HG03280 (cell line): ENCODE results near the gene SLC1A1.

Experiments
- ATAC-seq: cut with Tn5 transposase; IDR thresholded peaks from one replicate; pipeline ENCODE4 v1.9.1; 2021; ENCODE audit warnings: mild to moderate bottlenecking, moderate library complexity; ENCODE audit not compliant: unreplicated experiment

SLC1A1 gene

DNA sequence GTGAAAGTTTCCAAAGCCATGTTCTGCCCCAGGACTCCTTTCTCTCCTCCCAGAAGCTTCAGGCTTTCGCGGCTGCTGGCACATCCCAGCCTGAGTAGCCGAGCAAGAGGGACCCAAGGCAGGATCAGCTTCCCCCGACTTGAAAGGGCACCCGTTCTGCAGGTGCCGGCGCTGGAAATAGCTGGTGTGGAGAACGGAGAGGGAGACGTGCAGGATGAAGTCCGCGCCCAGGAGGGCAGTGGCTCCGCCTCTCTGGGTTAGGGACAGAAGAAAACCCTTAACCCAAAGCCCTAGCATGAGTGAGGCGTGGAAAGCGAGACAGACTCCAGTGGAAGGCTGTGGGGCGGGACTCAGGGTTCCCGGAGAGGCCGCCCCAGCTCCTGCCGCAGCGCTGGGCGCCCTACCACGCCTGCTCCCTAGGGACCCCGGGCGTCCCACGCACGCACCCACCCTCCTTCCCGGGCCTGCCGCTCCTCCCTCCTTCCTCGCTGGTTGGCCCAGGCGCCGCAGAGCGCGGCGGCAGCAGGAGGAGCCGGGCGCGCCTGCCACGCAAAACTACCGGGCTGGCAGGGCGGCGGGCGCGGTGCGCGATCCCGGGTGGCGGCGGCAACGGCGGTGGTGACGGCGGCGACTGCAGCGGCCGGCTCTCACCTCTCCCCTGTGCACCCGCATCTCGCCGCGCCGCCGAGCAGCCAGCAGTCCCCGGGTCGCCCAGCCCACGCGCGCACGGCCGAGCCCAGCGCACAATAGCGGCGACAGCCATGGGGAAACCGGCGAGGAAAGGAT, at the start of gene SLC1A1:
TSS of gene SLC1A1 (plus strand) at position 550 of the 786 bp plus-strand sequence. CDS start at position 762, 212 bp downstream.
- peak; percentile 61 for ATAC-seq

DNA sequence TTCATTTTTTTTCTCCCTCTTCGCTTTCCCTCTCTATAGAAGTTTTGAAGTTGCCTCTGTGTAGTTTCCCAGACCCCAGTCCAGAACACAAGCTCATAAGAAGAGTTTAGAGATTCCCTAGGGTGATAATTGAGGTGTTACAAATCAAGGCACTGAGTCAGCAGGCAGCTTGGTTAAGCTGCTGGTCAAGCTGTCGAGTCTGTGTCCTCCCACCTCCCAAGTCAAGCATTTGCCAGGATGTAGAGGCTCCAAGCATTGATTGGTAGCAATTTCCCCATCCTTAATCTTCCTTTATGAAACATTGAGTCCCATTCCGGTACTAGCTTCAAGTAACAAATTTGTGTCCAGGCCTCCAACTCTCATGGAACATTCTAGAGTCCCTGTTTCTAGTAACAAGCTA, 47.5 kb upstream of the SLC1A1 start:
- ATAC-seq: no peak

DNA sequence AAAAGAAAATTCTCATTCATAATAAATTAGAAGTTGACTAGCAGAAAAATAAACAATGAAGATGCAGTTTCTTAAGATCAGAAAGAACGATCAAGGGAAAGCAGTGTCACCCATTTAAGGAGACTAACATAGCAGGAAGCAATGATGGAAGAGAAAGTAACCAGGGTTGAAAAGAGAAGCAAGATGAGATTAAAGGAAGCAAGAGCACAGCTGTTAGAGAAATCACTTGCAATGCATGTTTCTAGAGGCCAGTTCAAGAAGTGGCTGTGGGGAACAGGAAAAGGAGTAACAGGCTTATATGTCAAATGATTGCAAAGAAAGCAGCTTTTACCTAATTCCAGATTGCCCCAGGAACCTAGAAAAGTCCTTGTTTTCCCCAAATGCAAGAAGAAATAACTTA, 46.8 kb upstream of the SLC1A1 start:
- no peak for ATAC-seq

DNA sequence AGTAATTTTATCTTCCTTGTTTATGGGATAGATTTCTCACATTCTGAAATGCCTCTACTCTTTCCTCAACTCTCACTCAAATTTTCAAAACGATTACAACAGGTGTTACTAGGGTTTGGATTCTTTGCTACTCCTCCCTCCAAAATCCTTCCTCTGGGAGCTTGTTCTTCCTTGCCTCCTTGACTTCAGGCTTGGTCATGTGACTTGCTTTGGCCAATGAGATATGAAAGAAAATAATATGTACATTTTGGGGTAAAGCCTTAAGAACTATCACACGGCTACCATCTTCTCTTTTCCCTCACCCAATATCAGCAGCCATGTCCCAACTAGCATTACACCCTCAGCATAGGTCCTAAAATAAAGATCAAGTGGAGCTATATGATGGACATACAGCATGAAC, 28.8 kb upstream of the SLC1A1 start:
- ATAC-seq: no peak

DNA sequence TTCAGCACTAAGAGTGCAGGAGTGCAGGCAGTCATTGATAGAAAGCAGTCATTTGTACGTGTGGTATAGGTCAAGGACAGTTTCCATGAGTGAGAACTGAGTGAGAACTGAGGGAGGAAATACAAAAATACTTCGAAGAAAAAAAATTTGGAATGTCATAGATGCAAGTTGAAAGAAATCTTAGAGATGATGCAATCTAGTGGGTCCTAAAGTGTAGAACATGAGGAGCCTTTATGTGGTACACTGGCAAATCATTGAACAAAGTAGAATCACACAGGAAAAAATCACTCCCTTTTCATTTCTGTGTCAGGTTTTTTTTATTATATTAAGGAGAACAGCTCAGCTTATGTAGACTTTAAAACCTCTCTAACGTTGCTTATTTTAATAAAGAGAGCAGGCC, 26.4 kb upstream of the SLC1A1 start:
- ATAC-seq: no peak

DNA sequence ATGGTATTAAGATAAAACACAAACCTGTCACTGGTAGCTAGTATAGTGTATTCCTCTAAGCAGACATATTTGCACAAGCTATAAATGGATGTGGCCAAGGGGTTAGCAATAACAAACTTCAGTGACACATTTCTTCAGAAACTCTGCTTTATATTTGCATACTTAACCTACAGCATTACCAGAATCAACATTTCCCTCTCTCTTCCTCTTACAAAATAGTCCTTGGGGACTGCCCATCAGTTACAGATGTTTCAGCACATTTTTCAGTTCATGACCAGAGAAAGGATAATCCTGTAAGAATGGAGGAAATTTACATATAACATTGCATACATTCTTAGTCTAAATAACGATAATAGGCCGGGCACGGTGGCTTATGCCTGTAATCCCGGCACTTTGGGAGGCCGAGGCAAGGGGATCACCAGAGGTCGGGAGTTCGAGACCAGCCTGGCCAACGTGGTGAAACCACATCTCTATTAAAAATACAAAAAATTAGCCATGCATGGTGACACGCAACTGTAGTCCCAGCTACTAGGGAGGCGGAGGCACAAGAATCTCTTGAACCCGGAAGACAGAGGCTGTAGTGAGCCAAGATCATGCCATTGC, 25.3 kb upstream of the SLC1A1 start:
- ATAC-seq: peak; percentile 93

DNA sequence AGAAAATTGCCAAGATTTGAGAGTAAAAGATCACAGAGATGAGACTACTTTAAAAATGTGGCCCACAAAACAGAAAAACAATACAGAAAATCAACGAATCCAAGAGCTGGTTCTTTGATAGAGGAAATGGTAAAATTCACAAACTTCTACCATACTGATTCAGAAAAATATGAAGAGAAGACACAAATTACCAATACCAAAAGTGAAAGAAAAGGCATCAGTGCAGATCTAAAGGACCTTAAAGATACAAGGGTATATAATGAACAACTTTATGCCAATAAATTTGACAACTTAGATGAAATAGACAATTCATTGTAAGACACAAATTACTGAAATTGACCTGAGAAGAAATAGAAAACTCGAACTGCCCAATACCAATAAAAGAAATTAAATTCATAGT, 24.4 kb upstream of the SLC1A1 start:
- no peak for ATAC-seq

DNA sequence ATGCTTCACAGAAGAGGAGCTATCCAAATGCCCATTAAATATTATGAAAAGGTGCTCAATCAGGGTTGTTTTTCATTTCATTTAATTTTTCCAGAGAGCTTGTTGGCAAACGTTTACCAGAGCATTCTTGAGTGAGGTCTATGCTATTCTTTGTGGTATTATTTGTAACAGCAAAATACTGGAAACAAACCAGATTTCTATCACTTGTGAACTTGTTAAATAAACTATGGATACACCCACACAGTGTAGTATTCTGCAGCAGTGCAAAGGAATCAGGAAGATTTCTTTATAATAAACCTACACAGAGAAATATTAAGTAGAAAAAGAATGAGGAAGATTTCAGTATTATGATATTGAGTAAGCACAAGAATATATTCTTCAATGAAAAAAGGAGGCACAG, 15.0 kb upstream of the SLC1A1 start:
- ATAC-seq: no peak

DNA sequence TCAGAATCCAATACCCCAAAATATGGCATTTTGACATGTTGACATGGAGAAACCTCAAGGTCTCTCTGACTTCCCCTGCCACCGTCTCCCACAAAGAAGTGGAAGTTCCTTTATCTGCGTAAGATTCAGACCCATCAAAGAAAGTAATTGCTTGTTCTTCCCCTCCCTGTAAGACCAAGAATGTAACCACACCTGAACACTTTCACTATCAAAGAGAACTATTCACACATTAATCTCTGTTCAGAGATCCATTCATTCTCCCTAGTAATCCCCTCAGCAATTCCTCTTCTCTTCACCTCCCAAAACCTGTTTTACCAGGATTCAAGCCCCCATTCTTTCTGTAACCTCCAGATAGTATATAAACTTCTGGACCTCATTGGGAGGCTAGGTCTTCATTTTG, 4.1 kb upstream of the SLC1A1 start:
- no peak for ATAC-seq

DNA sequence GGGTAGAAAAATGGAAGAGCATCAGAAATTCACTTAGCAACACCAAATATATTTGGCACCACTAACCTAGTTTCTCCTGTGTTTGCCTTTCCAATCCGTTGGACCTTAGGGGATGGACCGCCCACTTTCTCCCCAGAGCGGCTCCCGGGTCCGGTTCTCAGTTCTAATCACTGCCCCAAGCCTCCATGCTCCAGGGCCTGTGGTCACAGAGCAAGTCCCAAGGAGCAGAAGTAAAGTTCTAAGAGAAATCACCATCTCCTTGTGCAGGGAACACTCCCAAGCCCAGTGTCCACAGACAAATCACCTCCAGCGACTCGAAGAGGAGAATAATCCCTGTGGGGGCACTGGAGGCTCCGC, 728 bp upstream of the SLC1A1 start:
- peak; percentile 4 for ATAC-seq

DNA sequence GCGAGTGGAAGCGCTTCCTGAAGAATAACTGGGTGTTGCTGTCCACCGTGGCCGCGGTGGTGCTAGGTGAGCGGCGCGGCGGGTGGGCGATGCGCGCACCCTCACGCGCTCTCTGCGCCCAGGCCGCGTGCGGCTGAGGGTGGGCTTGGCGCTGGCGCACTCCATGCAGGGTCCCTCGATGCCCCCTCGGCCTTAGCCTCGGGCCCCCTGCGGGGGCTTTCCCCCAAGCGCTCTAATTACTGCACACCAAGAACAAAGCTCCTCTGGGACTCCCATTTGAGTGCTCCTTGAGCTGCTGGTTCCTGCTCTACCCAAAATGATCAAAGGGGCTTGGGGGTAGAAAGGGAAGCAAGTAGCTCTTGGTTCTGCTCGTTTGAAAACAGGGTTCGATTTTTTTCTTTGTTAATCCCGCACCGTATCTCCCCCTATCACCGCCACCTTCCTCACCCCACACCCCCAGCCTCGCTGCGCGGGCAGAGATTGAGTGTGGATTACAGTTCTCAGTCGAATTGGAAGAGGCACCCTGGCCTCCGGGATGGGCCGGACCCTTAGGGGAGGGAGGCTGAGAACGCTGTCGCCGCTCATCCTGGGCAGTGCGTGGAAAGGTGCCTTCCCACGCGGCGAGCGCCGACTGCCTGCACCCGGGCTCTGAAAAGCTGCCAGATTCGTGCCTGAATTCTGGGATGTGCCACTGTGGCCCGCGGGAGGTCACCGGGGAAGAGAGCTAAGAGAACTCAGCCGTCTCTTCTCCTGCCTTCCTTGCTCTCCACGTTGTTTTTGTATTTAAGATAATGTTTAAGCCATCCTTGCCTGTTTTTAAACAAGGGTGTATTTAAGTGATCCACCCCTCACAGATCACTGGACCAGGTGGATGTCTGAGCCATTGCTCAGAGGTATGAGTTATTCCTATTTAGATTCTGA, 697 bp downstream of the SLC1A1 start:
- peak; percentile 20 for ATAC-seq

DNA sequence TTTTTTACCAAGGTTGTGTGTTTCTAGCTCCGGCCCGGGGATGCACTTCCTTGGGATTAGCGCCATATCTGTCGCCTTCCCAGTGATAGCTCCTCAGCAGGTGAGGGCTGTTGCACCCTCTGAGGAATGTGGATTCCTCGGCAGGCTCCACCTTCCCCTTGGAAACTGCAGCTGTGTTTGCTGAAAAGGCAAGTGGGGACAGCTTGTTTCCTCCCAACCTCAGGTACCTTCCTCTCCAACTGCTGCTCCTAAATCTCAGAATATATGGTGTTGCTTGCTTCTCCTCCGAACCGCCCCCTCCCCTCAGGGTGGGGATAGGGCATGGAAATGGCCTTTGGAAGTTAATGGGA, 1.3 kb downstream of the SLC1A1 start:
- ATAC-seq: no peak

DNA sequence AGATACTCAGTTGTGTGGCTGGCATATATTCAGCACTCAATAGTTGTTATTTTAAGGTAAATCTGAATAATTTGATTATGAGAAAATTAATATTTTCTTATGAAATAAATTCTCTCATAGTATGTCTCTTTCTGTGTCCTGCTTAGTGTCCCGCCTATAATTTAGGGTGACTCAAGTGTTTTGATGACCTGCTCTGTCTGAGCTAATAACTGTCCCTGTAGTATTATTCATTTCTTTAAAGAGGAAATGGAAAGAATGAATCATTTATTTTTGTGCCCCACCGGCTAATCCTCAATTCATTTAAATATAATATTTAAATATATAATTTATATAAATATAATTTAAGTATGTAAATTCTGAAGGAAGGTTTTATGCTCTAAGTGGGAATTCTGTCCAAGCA, 4.1 kb downstream of the SLC1A1 start:
- no peak for ATAC-seq

DNA sequence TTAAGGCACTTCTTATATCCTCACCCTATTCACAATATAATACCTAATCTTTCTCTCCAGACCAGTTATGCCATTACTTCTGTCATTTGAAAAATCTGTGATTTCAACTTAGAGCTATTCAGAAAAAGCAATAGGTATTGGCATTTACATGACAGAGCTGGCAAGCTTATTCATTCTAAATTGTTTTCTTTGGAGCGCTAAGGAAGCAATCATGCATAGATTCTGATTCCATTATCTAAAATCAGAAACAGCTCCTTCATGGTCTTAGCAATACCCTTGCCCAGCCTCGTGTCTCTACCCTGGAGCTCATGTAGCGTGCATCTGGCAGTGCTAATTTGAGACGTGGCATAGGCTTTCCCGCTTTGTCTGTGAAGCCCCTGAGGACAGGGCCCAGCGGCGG, 4.5 kb downstream of the SLC1A1 start:
- no peak for ATAC-seq

DNA sequence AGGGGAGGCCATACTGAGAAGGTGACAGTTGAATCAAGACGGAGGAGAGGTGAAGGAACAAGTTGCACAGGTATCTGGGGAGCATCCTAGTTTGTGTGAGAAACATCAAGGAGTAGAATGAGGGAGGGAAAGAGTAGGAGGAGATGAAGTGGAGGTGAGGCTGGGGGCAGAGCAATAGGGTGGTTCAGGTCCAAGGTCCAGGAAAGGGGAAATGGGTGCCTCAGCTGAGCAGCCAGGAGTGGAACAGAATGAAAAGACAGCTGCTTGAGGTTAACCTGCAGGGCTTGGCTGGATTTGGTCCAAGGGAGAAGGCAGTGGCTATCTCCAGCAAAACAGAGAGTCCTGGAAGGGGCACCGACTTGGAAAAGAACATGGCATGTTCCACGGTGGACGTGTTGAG, 5.3 kb downstream of the SLC1A1 start:
- ATAC-seq: no peak

DNA sequence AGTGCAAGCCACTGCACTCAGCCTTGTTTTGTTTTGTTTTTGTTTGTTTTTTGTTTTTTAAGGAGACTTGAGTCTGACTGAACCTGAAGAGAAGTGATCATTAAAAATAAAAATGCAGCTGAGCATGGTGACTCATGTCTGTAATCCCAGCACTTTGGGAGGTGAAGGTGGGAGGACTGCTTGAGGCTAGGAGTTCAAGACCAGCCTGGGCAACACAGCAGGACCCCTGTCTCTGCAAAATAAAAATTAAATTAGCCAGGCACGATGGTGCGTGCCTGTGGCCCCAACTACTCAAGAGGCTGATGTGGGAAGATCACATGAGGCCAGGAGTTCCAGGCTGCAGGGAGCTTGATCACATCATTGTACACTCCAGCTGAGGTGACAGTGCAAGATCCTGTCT, 6.2 kb downstream of the SLC1A1 start:
- ATAC-seq: no peak

DNA sequence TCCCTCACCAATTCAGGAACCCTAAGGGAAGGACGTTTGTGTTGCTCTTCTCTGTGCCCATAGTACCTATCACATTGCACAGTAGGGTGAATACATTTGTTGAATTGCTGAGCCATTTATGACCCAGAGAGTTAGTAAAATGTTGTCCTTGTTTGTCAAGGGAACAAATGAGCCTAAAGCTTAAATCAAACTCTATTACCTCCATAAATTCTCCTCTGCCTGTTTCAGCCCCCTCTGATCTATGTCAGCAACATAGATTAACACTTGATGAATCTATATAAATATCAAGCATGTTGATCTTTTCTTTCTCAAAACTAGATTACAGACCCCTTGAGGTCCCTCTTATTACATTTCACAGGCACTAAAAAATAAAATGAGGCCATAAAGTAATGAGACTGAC, 7.1 kb downstream of the SLC1A1 start:
- ATAC-seq: no peak

DNA sequence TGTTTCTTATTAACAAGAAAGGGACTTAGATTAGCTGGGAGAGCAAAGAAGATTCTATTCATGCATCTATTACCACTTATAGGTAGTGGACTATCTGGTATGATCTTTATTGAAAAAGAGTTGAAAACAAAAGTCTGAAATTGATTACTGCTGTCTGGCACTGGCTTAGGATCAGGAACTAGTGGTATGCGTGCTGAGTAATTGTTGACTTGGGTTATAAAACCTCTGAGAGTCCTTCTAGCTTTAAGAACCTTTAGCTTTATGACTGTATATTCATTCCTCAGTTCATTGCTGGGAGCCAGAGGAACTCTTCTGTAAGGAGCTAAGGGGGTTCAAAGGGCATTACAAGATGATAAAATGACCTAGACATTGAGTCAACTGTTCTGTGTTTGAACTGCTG, 7.6 kb downstream of the SLC1A1 start:
- no peak for ATAC-seq

DNA sequence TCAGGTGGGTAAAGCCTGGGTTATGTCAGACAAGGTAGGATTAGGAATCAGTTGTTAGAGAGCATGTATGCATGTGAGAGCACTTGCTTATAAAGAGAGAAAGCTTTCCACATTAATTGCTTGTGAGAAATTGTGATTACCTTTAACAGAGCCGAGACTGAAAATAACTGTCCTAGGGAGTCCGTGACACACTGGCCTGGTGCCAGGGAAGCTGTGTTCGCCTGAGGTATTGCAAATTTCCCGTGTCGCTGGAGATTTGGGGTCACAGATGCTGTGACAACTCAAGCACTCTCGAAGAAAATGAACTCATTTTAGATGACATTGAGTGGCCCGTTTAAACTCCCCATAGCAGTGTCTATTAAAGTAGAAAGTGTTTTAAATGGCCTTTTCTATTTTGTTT, 9.6 kb downstream of the SLC1A1 start:
- ATAC-seq: no peak

DNA sequence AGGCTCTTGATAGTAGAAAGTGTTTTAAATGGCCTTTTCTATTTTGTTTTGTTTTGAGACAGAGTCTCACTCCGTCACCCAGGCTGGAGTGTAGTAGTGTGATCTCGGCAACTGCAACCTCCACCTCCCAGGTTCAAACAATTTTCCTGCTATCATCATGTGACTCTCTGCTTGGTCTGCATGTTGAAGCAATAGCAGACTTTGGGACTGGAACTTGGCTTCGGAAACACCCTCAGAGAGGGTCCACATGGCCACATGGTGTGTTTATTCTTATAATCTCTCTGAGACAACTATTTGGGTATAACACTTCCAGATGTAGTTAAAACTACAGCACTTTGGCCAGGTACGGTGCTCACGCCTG, 10.9 kb downstream of the SLC1A1 start:
- no peak for ATAC-seq

DNA sequence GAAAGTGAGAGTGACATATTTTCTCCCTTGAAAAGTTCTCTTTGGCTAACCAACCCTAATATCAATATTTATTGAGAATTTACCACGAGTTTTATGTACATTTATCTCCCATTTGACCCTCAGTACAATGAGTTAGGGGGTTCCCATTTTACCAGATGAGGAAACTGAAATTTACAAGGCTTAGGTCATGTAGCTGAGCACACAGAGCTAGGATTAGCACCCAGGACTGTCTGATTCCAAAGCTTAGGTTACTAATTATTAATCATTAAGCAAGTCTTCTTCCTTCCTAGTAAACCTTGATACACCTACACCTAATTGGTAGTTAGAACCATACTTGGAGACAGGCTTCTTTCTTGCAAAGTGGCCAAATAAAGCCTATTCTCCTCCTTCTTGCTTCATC, 12.2 kb downstream of the SLC1A1 start:
- no peak for ATAC-seq

DNA sequence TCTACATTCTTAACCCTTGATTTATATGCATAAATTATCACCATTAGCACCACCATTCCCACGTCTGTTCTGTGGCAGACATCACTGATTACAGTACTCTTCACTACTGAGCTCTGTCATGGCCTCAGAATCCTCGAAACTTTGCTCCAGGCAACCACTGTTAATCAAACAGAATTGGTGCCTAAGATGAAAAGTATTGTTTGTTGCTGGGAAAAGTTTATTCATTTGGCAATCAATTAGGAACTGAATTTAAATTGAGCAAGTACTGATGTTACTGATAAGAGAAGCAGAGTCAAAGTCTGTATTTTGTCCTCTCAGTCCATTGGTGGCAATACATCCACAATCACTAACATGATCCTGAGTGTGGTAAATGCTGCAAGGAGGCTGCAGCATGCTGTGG, 12.8 kb downstream of the SLC1A1 start:
- no peak for ATAC-seq
